ENCODE results near the gene TBX4.

DNA sequence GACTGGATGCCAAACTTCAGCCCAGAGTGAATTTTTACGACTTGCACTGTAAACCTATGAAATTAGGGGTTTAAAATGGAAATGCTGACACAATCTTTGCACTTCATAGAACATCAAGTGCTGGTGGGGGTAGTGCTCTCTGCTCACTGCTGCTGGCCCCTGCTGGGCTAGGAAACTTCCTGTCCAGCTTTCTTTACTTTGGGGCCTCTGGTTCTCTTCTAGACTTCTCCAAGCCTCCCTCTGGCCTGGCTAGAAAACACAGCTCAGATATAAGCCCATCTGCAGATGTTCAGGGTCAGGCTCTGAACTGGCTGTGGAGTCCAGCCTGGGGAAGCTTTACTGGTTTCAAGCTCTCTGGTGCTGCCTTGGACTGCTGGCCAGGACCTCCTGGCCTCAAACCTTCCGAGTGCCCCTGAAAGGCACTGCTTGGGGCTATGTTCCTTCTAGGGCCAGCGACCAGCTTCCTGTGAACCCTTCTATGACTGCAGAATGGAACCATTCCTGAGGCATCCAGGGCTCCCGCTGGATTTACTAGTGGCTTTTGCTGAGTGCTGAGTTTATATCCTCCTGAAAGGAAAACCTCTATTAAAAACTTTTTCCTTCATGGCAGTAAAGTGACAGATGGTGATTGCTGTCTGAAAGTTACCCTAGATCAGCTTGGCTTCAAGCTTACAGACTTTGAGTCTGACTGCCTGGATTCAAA is 59.4 kb downstream of the TBX4 start:
- TF ChIP-seq, protein P1, sequence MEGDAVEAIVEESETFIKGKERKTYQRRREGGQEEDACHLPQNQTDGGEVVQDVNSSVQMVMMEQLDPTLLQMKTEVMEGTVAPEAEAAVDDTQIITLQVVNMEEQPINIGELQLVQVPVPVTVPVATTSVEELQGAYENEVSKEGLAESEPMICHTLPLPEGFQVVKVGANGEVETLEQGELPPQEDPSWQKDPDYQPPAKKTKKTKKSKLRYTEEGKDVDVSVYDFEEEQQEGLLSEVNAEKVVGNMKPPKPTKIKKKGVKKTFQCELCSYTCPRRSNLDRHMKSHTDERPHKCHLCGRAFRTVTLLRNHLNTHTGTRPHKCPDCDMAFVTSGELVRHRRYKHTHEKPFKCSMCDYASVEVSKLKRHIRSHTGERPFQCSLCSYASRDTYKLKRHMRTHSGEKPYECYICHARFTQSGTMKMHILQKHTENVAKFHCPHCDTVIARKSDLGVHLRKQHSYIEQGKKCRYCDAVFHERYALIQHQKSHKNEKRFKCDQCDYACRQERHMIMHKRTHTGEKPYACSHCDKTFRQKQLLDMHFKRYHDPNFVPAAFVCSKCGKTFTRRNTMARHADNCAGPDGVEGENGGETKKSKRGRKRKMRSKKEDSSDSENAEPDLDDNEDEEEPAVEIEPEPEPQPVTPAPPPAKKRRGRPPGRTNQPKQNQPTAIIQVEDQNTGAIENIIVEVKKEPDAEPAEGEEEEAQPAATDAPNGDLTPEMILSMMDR (IDR thresholded peaks at IDR 0.05 in 4 of 5, conservative IDR thresholded peaks at IDR 0.05 in 1 of 5): no peak
- TF ChIP-seq POLR2A (IDR thresholded peaks at IDR 0.05): no peak

Data from gastrocnemius medialis (tissue), 4 donors.